ENCODE results near the gene HDAC4. TPM values are rescaled to one million over a fixed set of nuclear protein-coding genes. Genes with fewer than 3 reads are reported as not detected.
A peak's percentile ranks its signal among the peaks of the same experiment; 100 is the strongest.

HDAC4 gene
- total and polyA plus RNA-seq, 2 experiments from 2014 or later, result 9.3 to 10.8 TPM

DNA sequence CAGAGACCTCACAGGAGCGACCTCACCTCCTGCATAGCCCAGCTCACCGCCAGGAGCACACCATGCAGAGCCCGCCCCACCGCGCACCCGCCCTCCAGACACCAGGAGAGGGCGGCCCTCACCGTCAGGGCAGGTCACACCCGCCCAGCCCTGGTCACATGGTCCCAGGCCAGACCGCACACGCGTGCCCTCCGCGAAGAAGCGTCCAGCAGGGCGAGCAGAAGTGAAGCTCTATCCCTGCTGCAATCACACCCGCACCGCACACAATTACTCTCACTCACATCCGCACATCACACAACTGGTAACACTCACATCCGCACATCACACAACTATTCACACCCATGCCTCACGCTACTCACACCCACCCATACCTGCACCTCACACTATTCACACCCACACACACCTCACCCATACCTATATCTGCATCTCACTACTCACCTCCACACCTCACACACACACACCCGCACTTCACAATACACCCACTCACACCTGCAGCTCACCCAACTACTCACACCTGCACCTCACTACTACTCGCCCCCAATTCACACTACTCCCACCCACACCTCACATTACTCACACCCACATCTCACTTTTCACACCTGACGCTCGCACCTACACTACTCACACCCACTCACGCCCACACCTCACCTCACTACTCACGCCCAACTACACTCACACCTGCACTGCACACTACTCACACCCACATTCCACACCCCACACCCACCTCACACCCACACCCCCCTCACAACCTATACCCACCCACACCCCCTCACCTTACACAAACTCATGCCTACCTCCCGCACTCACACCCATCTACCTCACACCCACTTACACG is 242.0 kb downstream of the HDAC4 start:
- Histone ChIP-seq H3K4me1 (ENCODE audit: insufficient read depth) (no peaks in the 10 kb centered on the region), H3K4me2 (no peak overlapping the region), H3K79me2 (no peaks in the 10 kb centered on the region), H3K36me3 (replicated peaks; ENCODE audit: insufficient read depth, low read depth) (no peaks in the 10 kb centered on the region), H3K9me3 (ENCODE audit: low read depth) (no peaks in the 10 kb centered on the region), H3K27me3 (no peaks in the 10 kb centered on the region), H2AFZ (no peak overlapping the region), H3K27ac (no peak overlapping the region), H3K9me2 (replicated peaks; ENCODE audit: insufficient read depth) (no peaks in the 10 kb centered on the region), H4K20me1 (ENCODE audit: insufficient read depth, poor library complexity, severe bottlenecking) (no peaks in the 10 kb centered on the region), H3K4me3 (no peak overlapping the region)
- no peak for DNase-seq (ENCODE audit: low spot score)
- 96% methylated on average over 25 of the region's 29 CpGs for WGBS (ENCODE audit: low lambda C conversion rate, missing lambda C conversion rate)
- TF ChIP-seq, protein P1, sequence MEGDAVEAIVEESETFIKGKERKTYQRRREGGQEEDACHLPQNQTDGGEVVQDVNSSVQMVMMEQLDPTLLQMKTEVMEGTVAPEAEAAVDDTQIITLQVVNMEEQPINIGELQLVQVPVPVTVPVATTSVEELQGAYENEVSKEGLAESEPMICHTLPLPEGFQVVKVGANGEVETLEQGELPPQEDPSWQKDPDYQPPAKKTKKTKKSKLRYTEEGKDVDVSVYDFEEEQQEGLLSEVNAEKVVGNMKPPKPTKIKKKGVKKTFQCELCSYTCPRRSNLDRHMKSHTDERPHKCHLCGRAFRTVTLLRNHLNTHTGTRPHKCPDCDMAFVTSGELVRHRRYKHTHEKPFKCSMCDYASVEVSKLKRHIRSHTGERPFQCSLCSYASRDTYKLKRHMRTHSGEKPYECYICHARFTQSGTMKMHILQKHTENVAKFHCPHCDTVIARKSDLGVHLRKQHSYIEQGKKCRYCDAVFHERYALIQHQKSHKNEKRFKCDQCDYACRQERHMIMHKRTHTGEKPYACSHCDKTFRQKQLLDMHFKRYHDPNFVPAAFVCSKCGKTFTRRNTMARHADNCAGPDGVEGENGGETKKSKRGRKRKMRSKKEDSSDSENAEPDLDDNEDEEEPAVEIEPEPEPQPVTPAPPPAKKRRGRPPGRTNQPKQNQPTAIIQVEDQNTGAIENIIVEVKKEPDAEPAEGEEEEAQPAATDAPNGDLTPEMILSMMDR (IDR thresholded peaks at IDR 0.05; ENCODE audit: poor library complexity), result no peak
- TF ChIP-seq EZH2 (IDR thresholded peaks at IDR 0.05; ENCODE audit: borderline replicate concordance) (no peak), EZH2phosphoT487 (IDR thresholded peaks at IDR 0.05; ENCODE audit: low read depth, severe bottlenecking, unreplicated experiment) (no peak)

DNA sequence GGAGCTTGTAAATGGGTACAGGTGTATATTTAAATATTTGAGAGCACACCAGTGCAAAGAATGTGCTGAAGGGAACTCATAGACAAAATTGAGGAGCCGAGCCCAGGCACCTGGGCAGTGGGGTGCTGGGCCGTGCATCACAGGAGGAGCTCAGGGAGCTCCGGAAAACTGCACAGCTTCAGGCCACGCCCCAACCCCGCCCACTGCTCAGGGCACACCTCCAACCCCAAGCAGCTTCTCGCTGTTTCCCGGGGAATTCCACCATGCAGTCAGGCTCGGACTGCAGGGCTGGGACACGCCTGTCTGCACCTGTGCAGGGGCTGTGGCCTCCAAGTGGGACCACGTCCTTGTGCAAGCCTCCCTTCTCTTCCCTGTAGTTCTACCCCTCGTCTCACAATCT is 243.0 kb downstream of the HDAC4 start:
- Histone ChIP-seq H3K9me3 (ENCODE audit: low read depth) (no peaks in the 10 kb centered on the region), H2AFZ (no peak overlapping the region), H3K4me2 (no peak overlapping the region), H3K4me3 (no peak overlapping the region), H4K20me1 (ENCODE audit: insufficient read depth, poor library complexity, severe bottlenecking) (no peaks in the 10 kb centered on the region), H3K79me2 (no peaks in the 10 kb centered on the region), H3K27me3 (no peaks in the 10 kb centered on the region), H3K36me3 (replicated peaks; ENCODE audit: insufficient read depth, low read depth) (no peaks in the 10 kb centered on the region), H3K4me1 (ENCODE audit: insufficient read depth) (no peaks in the 10 kb centered on the region), H3K27ac (no peak overlapping the region), H3K9me2 (replicated peaks; ENCODE audit: insufficient read depth) (no peaks in the 10 kb centered on the region)
- TF ChIP-seq EZH2 (IDR thresholded peaks at IDR 0.05; ENCODE audit: borderline replicate concordance), result no peak
- TF ChIP-seq, protein P1 (IDR thresholded peaks at IDR 0.05; ENCODE audit: poor library complexity), result no peak
- no peak for TF ChIP-seq EZH2phosphoT487 (IDR thresholded peaks at IDR 0.05; ENCODE audit: low read depth, severe bottlenecking, unreplicated experiment)
- 58% methylated on average over 11 of the region's 11 CpGs for WGBS (ENCODE audit: low lambda C conversion rate, missing lambda C conversion rate)
- peak; percentile 48 for DNase-seq (ENCODE audit: low spot score)

DNA sequence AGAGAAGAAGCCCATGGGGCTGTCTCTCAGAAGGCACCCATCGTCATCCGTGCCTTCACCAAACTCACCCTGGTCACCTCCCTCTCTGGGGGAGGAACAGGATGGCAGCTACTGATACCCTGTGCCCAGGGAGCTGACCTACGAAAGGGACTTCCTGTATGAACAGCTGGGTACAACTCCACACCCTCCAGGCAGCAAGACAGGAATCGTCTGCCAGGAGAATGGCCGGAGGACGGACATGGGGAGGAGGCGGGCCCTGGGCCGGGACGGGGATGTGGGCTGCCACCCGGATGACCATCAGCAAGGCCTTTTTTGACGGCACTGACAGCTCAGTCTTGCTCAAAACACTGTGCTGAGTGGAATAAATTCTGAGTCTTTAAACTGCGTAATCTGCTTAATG is 243.6 kb downstream of the HDAC4 start:
- H2AFZ ChIP-seq, result no peak overlapping the region
- H3K27me3 ChIP-seq, result no peaks in the 10 kb centered on the region
- no peak overlapping the region for H3K4me2 ChIP-seq
- no peaks in the 10 kb centered on the region for H3K36me3 ChIP-seq (replicated peaks; ENCODE audit: insufficient read depth, low read depth)
- no peak overlapping the region for H3K27ac ChIP-seq
- TF ChIP-seq EZH2phosphoT487 (IDR thresholded peaks at IDR 0.05; ENCODE audit: low read depth, severe bottlenecking, unreplicated experiment) (no peak), EZH2 (IDR thresholded peaks at IDR 0.05; ENCODE audit: borderline replicate concordance) (no peak)
- TF ChIP-seq, protein P1 (IDR thresholded peaks at IDR 0.05; ENCODE audit: poor library complexity), result no peak
- no peak overlapping the region for H3K4me3 ChIP-seq
- no peak for DNase-seq (ENCODE audit: low spot score)
- H3K9me2 ChIP-seq (replicated peaks; ENCODE audit: insufficient read depth), result no peaks in the 10 kb centered on the region
- H4K20me1 ChIP-seq (ENCODE audit: insufficient read depth, poor library complexity, severe bottlenecking), result no peaks in the 10 kb centered on the region
- no peaks in the 10 kb centered on the region for H3K4me1 ChIP-seq (ENCODE audit: insufficient read depth)
- 86% methylated on average over 12 of the region's 12 CpGs for WGBS (ENCODE audit: low lambda C conversion rate, missing lambda C conversion rate)
- no peaks in the 10 kb centered on the region for H3K9me3 ChIP-seq (ENCODE audit: low read depth)
- H3K79me2 ChIP-seq, result no peaks in the 10 kb centered on the region
